GM18868 (cell line): Measurements from ENCODE around the gene GALNT18.

Source experiments
- ATAC-seq: cut with Tn5 transposase; IDR thresholded peaks from one replicate; pipeline ENCODE4 v1.9.1; 2021; ENCODE audit warnings: mild to moderate bottlenecking, moderate library complexity; ENCODE audit not compliant: unreplicated experiment

Gene GALNT18

DNA sequence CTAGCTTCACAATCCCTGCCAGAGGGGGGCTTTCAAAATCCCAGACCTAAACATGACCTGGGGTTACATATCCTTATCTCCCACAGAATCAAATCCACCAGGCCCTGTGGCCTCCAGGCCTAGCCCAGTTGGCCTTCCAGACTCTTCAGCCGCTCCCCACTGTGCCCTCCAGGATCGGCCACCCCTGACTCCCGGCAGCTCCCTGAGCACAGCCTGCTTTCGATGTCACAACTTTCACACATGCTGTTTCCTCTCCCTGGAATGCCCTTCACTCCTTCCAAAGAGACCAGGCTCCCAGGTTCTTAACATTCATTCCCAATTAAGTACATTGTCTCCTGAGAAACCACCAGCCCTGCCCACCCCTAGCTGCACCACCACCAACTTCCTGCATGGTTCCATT lies 331.5 kb downstream of the GALNT18 start:
- ATAC-seq: no peak

DNA sequence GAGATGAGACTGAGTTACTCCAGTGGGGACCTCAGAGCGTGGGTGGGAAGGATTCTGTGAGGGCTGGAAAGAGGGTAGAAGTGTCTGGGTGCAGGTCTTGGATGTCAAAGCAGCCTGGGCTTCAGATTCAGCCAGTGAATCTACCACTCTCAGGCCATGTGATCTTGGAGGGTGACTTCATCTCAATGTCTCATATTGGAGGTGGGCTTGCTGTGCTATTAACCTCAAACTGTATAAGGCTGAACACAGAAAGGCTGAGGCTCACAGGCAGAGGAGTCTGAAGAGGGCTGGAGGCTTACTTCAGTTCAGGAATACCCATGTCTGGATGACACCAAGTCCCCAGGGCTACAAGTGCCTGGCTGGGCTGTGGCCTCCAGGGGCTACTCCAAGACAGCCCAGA lies 332.1 kb downstream of the GALNT18 start:
- ATAC-seq: no peak

DNA sequence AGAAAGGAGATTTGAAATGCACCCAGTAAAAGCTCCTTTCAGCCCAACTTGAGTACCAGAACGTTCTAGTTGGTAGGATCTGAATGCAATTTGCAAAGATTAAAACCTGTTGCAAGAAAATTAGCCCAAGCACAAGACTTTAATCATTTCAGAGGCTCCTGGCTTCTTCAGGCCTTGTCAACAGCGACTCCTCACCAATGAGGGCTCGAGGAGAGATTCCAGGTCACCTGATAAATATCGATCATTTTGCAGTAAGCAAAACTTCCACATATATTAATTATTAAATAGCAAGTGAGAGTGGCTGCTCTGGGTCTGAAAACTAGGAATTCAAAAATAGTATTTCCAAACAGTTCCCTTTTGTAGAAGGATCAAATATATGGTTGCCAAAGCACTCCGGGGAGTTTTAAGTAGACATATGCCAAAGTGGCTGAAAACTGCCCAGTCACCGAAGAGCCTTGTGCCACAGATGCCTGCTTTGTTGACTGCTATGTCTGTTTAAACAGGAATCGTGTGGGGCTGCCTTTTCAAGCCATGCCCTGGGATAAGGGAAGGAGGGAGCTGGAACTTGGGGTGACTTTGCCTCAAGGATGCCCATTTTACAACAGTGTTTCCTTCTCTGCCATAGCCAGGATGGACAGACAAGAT lies 332.7 kb downstream of the GALNT18 start:
- no peak for ATAC-seq

DNA sequence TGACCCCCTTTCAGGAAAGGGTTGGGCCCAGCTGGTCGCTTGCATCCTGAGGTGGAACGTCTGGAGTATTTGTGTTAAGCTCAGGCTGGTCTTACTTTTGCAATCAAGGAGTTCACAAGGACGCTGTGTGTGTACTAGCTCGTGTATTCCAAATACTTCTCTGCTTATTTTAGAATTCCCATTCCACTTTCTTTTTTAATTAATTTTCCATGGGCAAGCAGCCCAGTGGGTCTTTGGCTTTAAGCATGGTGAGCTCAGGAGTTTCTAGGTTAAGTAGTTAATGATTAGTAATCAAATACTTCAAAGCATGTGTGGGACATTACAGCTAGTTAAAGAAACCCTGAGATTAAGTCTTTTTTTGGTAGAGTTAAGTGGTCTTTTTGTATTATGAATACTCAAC lies 337.3 kb downstream of the GALNT18 start:
- ATAC-seq: no peak

DNA sequence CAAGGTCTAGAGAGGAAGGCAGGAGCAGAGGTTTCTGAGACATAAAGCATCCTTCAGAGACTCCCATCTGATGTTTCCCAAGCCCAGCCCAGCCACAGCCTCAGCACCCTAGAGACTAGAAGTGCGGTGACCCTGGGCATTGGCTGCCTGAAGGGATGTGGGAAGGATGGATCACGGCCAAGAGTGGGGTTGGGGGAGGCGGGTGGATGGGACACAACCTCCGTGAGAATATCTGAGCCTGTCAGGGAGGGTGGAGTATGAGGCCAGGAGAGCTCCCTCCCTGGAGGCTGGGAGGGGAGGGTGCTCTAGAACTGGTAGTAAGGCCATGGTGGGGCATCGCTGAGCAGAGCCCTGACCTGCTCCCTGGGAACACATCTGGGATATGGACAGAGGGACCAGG lies 340.2 kb downstream of the GALNT18 start:
- no peak for ATAC-seq

- ATAC-seq: no peak
Observed at GRCh38 chr11:11280826-11281225, 341.0 kb downstream of the GALNT18 start.

- peak; percentile 78 for ATAC-seq
Observed at GRCh38 chr11:11279956-11280689, 341.7 kb downstream of the GALNT18 start.

DNA sequence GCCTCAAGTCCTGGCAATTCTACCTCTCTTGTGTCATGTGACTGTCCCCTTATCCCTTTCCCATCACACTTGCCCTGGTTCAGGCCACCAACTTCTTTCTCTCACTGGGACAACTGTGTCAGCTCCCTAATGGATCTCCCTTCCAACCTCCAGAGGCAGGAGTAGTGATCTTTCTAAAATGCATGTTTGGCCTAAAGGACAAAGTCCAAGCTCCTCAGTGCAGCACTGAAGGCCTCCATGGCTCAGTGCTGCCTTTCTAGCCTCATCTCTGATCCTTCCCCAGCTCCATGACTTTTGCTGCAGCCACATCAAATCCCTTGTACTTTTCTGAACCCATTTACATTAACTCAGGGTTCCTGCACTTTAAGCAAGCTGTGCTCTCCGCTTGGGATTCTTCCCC lies 349.6 kb downstream of the GALNT18 start:
- no peak for ATAC-seq

DNA sequence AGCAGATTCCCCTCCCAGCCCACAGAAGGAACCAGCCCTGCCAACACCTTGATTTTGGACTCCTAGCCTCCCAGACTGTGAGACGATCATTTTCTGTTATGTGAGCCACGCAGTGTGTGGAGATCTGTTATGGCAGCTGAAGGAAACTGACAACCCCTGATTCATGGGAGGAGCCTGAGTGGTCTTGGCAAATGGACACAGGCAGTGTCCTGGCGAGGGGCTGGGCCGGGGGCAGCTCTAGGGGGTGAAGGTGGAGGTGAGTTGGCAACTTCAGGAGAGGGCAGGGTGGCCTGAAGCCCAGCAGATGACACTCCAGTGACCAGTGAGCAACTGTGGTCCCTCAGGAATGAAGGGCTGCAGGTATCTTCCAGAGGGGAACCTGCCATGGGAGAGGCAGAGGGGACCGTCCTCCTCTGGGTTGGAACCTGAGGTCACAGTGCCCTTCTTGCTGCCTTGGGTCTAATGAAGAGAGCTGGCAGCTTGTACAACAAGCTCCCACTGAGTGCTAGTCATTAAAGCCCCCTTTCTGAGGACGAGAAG lies 351.5 kb downstream of the GALNT18 start:
- ATAC-seq: no peak

- ATAC-seq: no peak
Observed at GRCh38 chr11:11268706-11269105, 353.1 kb downstream of the GALNT18 start.

GRCh38 chr11:11268119-11268518 lies 353.7 kb downstream of the GALNT18 start:
- ATAC-seq: no peak

DNA sequence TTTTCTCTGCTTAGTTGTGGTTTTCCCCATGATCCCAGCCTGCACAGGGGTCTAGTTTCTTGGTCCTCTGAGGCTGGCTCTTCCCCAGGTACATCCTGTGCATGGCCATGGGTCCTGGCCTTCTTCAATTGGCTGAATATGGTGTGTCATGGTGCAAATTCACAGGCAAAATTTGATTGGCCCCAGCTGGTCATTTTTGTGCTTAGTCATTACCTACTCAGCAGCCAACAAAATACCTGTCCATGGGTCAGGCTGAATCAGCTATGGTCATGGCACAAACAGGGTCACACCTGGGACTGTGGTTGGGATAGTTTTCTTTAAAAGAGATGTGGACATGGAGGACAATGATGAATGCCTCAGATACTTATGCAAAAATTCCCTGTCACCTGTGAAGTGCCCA lies 354.5 kb downstream of the GALNT18 start:
- ATAC-seq: no peak

DNA sequence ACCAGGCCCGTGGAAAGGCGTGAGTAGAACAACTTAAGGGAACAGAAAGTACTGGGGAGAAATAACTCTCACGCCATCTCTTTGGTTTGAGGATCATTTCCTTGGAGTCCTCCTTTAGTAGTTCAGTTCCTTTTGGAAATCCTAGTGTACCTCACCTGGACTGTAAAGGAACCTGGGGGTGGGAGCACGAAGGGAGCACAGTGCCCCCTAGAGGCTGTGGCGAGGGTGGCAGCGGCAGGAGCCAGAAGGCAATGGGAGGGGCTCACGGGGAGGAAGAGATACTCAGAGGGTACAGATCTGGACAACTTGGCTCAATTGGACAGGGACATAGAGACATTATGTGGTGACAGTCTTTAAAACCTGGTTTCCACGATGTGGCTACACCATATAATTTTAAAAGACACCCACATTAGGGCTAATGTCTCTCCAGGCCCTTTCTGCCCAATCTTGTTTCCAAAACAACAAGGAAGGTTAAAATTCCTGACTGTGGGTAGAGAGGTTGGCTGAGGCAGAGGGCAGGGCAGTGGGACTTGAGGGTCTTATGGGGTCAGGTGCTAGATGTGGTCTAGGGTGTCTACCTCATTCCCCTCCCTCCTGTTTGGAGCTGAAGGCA lies 355.7 kb downstream of the GALNT18 start:
- peak; percentile 67 for ATAC-seq

DNA sequence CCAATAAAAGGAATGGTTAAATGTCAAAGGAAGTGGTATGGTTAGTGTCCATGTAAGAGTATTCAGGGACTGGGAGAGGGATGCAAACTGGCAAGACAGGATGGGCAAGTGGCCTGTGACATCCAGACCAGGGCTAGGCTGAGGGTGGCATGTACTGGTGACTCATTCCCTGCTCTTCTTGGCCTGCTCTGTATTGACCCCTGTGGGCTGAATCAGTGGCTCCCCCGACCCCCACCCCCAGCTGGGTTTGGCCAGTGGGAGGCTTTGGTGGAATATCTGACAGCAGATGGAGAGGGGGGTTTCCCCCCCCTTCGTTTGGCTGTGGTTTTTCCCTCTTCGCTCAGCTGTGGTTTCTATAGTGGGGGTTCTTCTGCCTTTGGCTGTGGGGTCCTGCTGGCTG lies 356.5 kb downstream of the GALNT18 start:
- ATAC-seq: no peak

- no peak for ATAC-seq
Observed at GRCh38 chr11:11263238-11264005, 358.4 kb downstream of the GALNT18 start.

- ATAC-seq: no peak
Observed at GRCh38 chr11:11262171-11262920, 359.5 kb downstream of the GALNT18 start.

GRCh38 chr11:11261629-11262028 lies 360.2 kb downstream of the GALNT18 start:
- ATAC-seq: peak; percentile 54

GRCh38 chr11:11260903-11261302 lies 360.9 kb downstream of the GALNT18 start:
- ATAC-seq: no peak

- ATAC-seq: no peak
Observed at GRCh38 chr11:11253995-11254394, 367.8 kb downstream of the GALNT18 start.

DNA sequence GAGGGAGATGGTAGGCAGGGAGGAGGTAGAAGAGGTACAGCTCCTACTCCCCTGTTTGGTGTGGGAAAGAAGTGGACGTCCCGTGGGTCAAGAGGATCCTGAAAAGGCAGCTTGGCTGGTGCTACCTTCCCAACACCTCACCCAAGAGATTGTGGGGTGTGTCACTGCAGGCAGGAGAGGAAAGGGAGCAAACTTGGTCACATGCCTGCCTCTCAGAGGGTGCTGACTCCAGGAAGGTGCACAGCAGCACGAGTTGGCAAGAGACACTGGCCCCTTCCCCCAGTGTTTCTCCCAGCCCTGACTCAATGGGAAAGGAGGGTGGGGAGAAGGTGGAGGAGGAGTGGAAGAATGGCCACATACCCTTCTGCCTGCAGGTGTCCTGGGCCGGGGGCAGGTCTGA lies 368.3 kb downstream of the GALNT18 start:
- no peak for ATAC-seq

DNA sequence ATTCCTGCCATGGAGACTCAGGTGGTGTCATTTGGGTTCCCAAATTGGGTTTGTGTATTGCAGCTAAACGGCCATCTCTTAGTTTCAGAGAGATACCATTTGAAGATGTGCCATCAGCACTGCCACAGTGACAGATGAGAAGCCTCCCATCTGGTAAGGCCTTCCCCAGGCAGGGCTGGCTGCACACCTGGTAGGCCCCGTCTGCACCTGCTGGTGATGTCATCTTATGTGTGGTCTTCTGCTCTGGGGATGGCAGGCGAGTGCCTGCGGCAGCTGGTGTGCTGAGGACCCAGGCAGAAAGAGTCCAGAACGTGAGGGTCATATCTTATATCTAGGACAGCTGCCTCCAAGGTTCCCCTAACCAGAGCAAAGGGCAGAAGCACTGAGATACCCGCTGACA lies 369.4 kb downstream of the GALNT18 start:
- ATAC-seq: no peak
